HepG2 (cell line): ENCODE results near the gene COQ10B. TPM values are rescaled to one million over a fixed set of nuclear protein-coding genes. Genes with fewer than 3 reads are reported as not detected.

Source experiments
- AKAP8 ChIP-seq: sonication (generic); formaldehyde crosslinking; IDR thresholded peaks from 2 replicates; pipeline ENCODE4 v1.5.1; 2020; ENCODE audit warnings: mild to moderate bottlenecking, missing genetic modification reagents
- ARNT ChIP-seq: fragments of 450-650 bp; IDR thresholded peaks from 2 replicates; pipeline ENCODE4 v1.6.1; 2017
- ASH2L ChIP-seq: fragments of 300-600, 200-600 bp; sonication (generic); IDR thresholded peaks from 2 replicates; pipeline ENCODE4 v1.7.0; 2017; ENCODE audit warnings: low read depth, mild to moderate bottlenecking, moderate library complexity, mixed read lengths, low read length; ENCODE audit not compliant: insufficient read length
- JDP2 ChIP-seq: sonication (generic); formaldehyde crosslinking; IDR thresholded peaks from 2 replicates; pipeline ENCODE4 v1.8.1; 2022; ENCODE audit warnings: missing genetic modification reagents, borderline replicate concordance
- NR2F2 ChIP-seq: IDR thresholded peaks from 2 replicates; pipeline ENCODE4 v1.6.1; 2012; ENCODE audit warnings: low read depth, inconsistent platforms, borderline replicate concordance
- POLR2AphosphoS5 ChIP-seq: IDR thresholded peaks from 2 replicates; pipeline ENCODE4 v1.6.1; 2012; ENCODE audit warnings: low read depth, low read length
- SYNCRIP ChIP-seq: fragments of 200-400 bp; formaldehyde crosslinking; IDR thresholded peaks from 2 replicates; pipeline ENCODE4 v1.6.1; 2018; ENCODE audit warnings: mild to moderate bottlenecking, low read depth, low read length; ENCODE audit not compliant: insufficient read depth
- TRIM24 ChIP-seq: sonication (generic); formaldehyde crosslinking; IDR thresholded peaks from 2 replicates; pipeline ENCODE4 v1.8.0; 2022; ENCODE audit warnings: mild to moderate bottlenecking, missing genetic modification reagents
- ZFP62 ChIP-seq: sonication (generic); formaldehyde crosslinking; IDR thresholded peaks from 2 replicates; pipeline ENCODE4 v1.4.0; 2020; ENCODE audit warnings: missing genetic modification reagents
- ZNF224 ChIP-seq: sonication (generic); formaldehyde crosslinking; IDR thresholded peaks from 2 replicates; pipeline ENCODE4 v1.5.0; 2020; ENCODE audit warnings: mild to moderate bottlenecking, missing genetic modification reagents
- ZNF383 ChIP-seq: sonication (generic); formaldehyde crosslinking; IDR thresholded peaks from 2 replicates; pipeline ENCODE4 v1.4.0; 2020; ENCODE audit warnings: missing genetic modification reagents, mild to moderate bottlenecking, borderline replicate concordance
- ZNF530 ChIP-seq: sonication (generic); formaldehyde crosslinking; IDR thresholded peaks from 2 replicates; pipeline ENCODE4 v1.5.0; 2020; ENCODE audit warnings: low read depth, mild to moderate bottlenecking, missing genetic modification reagents
- ZNF879 ChIP-seq: sonication (generic); formaldehyde crosslinking; IDR thresholded peaks from 2 replicates; pipeline ENCODE4 v1.8.1; 2023; ENCODE audit warnings: missing genetic modification reagents
- polyA plus RNA-seq, 8 experiments: library from polyadenylated mRNA; depleted of rRNA in 3 of 8; stranded (reverse) in 7 of 8; unstranded in 1 of 8; fragments of >200 nt; fragmentation: Illumina TruSeq in 4 of 8; extraction: Trizol in 4 of 8; gene quantifications; 2 replicates each; pipeline versions ENCODE4 v1.2.1 to v1.2.3, GENCODE V29; 2011 to 2016; ENCODE audit warnings: low read depth in 4 of 8, missing spikeins in 1 of 8, mixed read lengths in 1 of 8; ENCODE audit not compliant: insufficient read depth in 1 of 8
- total RNA-seq, 5 experiments: library from RNA; depleted of rRNA; stranded (reverse); fragments of >200 nt; fragmentation: Illumina TruSeq; extraction: Trizol; gene quantifications; 2 replicates each; pipeline ENCODE4 v1.2.3, GENCODE V29; 2016; ENCODE audit warnings: low read depth in 1 of 5
- TF ChIP-seq, protein P1 (sequence below): sonication (generic); formaldehyde crosslinking; conservative IDR thresholded peaks from 2 replicates; pipeline ENCODE4 v1.4.0; 2020; ENCODE audit warnings: missing genetic modification reagents
- TF ChIP-seq, protein P2 (sequence below): sonication (generic); formaldehyde crosslinking; IDR thresholded peaks from 2 replicates; pipeline ENCODE4 v1.5.0; 2020; ENCODE audit warnings: mild to moderate bottlenecking, missing genetic modification reagents, borderline replicate concordance
- TF ChIP-seq, protein P3 (sequence below): sonication (generic); formaldehyde crosslinking; IDR thresholded peaks from 2 replicates; pipeline ENCODE4 v1.4.0; 2020; ENCODE audit warnings: missing genetic modification reagents

Gene COQ10B
- total and polyA plus RNA-seq, 2 of the 13 experiments (the other 11 are each of a cell fraction or from before 2014, with no cell fraction given), result 4.6 to 34.9 TPM

DNA sequence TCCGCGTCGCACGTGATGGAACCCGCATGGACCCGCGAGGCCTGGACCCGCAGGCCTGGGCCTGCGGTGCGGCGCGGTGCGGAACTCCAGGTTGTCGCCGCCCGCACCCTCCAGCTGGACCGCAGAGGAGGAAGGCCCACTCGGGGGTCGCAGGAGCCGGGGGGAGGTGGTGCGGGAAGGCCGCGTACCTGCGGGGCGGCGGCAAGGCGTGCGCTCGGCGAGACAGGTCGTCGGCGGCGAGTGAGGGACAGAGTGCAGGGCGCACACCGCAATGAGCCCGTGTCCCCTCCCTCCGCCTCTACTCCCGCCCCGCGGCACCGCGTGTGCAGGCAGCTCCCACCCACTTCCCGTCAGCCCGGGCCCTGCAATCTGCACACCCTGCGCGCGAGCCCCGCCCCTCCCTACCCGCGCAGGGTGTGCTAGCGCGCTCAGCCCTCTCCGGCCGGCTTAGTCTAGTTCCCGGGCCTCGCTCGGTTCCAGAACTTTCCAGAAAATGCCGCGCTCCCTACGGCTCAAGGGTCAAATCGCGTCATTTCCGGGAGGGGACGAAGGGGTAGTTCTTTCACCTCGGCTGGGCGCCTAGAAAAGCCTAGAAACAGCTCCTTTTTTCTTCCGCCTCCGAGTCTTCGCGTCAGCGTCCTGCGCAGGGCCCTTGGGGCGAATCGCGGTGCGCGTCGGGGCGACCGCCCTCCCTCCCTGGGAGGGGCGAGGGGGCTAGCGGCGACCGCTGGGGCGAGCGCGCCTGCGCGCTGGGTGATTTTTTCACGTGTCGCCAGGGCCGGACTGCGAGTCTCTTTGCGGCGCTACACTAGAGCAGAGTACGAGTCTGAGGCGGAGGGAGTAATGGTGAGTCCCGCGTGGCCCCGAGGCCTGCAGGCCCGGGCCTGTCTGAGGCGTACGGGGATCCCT is 46.5 kb downstream of the COQ10B start, which contains the start of the genes HSPD1 and HSPE1 (continued):
- TF ChIP-seq ZNF530 (CRISPR knock-in tag), result peak; percentile 95
- peak; percentile 74 for TF ChIP-seq ASH2L
- TF ChIP-seq JDP2, result no peak; the same call in 1 of the 2 replicates
- no peak for TF ChIP-seq SYNCRIP
- TF ChIP-seq ZNF224 (CRISPR knock-in tag), result no peak
- TF ChIP-seq ZNF383, result peak; percentile 97
- peak; percentile 88; the same call in 1 of the 2 replicates for TF ChIP-seq ARNT
- peak; percentile 93 for TF ChIP-seq AKAP8 (CRISPR knock-in tag)
- TF ChIP-seq ZFP62 (CRISPR knock-in tag), result no peak; the same call in none of the 2 replicates
- TF ChIP-seq, protein P1, sequence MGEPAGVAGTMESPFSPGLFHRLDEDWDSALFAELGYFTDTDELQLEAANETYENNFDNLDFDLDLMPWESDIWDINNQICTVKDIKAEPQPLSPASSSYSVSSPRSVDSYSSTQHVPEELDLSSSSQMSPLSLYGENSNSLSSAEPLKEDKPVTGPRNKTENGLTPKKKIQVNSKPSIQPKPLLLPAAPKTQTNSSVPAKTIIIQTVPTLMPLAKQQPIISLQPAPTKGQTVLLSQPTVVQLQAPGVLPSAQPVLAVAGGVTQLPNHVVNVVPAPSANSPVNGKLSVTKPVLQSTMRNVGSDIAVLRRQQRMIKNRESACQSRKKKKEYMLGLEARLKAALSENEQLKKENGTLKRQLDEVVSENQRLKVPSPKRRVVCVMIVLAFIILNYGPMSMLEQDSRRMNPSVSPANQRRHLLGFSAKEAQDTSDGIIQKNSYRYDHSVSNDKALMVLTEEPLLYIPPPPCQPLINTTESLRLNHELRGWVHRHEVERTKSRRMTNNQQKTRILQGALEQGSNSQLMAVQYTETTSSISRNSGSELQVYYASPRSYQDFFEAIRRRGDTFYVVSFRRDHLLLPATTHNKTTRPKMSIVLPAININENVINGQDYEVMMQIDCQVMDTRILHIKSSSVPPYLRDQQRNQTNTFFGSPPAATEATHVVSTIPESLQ (CRISPR knock-in tag), result peak; percentile 66; the same call in 1 of the 2 replicates
- TF ChIP-seq POLR2AphosphoS5, result peak; percentile 98
- peak; percentile 66 for TF ChIP-seq ZNF879 (CRISPR knock-in tag)
- TF ChIP-seq, protein P2, sequence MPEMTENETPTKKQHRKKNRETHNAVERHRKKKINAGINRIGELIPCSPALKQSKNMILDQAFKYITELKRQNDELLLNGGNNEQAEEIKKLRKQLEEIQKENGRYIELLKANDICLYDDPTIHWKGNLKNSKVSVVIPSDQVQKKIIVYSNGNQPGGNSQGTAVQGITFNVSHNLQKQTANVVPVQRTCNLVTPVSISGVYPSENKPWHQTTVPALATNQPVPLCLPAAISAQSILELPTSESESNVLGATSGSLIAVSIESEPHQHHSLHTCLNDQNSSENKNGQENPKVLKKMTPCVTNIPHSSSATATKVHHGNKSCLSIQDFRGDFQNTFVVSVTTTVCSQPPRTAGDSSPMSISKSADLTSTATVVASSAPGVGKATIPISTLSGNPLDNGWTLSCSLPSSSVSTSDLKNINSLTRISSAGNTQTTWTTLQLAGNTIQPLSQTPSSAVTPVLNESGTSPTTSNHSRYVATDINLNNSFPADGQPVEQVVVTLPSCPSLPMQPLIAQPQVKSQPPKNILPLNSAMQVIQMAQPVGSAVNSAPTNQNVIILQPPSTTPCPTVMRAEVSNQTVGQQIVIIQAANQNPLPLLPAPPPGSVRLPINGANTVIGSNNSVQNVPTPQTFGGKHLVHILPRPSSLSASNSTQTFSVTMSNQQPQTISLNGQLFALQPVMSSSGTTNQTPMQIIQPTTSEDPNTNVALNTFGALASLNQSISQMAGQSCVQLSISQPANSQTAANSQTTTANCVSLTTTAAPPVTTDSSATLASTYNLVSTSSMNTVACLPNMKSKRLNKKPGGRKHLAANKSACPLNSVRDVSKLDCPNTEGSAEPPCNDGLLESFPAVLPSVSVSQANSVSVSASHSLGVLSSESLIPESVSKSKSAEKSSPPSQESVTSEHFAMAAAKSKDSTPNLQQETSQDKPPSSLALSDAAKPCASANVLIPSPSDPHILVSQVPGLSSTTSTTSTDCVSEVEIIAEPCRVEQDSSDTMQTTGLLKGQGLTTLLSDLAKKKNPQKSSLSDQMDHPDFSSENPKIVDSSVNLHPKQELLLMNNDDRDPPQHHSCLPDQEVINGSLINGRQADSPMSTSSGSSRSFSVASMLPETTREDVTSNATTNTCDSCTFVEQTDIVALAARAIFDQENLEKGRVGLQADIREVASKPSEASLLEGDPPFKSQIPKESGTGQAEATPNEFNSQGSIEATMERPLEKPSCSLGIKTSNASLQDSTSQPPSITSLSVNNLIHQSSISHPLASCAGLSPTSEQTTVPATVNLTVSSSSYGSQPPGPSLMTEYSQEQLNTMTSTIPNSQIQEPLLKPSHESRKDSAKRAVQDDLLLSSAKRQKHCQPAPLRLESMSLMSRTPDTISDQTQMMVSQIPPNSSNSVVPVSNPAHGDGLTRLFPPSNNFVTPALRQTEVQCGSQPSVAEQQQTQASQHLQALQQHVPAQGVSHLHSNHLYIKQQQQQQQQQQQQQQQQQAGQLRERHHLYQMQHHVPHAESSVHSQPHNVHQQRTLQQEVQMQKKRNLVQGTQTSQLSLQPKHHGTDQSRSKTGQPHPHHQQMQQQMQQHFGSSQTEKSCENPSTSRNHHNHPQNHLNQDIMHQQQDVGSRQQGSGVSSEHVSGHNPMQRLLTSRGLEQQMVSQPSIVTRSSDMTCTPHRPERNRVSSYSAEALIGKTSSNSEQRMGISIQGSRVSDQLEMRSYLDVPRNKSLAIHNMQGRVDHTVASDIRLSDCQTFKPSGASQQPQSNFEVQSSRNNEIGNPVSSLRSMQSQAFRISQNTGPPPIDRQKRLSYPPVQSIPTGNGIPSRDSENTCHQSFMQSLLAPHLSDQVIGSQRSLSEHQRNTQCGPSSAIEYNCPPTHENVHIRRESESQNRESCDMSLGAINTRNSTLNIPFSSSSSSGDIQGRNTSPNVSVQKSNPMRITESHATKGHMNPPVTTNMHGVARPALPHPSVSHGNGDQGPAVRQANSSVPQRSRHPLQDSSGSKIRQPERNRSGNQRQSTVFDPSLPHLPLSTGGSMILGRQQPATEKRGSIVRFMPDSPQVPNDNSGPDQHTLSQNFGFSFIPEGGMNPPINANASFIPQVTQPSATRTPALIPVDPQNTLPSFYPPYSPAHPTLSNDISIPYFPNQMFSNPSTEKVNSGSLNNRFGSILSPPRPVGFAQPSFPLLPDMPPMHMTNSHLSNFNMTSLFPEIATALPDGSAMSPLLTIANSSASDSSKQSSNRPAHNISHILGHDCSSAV (CRISPR knock-in tag), result no peak
- TF ChIP-seq NR2F2, result peak; percentile 86; the same call in 1 of the 2 replicates
- TF ChIP-seq TRIM24 (CRISPR knock-in tag), result no peak
- TF ChIP-seq, protein P3, sequence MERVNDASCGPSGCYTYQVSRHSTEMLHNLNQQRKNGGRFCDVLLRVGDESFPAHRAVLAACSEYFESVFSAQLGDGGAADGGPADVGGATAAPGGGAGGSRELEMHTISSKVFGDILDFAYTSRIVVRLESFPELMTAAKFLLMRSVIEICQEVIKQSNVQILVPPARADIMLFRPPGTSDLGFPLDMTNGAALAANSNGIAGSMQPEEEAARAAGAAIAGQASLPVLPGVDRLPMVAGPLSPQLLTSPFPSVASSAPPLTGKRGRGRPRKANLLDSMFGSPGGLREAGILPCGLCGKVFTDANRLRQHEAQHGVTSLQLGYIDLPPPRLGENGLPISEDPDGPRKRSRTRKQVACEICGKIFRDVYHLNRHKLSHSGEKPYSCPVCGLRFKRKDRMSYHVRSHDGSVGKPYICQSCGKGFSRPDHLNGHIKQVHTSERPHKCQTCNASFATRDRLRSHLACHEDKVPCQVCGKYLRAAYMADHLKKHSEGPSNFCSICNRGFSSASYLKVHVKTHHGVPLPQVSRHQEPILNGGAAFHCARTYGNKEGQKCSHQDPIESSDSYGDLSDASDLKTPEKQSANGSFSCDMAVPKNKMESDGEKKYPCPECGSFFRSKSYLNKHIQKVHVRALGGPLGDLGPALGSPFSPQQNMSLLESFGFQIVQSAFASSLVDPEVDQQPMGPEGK (CRISPR knock-in tag), result peak; percentile 95; the same call in 1 of the 2 replicates
